HG03432 (cell line): ENCODE measurements around the gene SPTBN5.

Experiments used
- ATAC-seq: cut with Tn5 transposase; IDR thresholded peaks from one replicate; pipeline ENCODE4 v1.9.1; 2021; ENCODE audit warnings: mild to moderate bottlenecking, moderate library complexity; ENCODE audit not compliant: unreplicated experiment

The SPTBN5 gene

GRCh38 chr15:41827290-41827879, 66.5 kb downstream of the SPTBN5 start:
- ATAC-seq: peak; percentile 12

- ATAC-seq: no peak
Measured at GRCh38 chr15:41825572-41826535, 68.0 kb downstream of the SPTBN5 start.

GRCh38 chr15:41825145-41825544, 68.7 kb downstream of the SPTBN5 start:
- ATAC-seq: no peak

- no peak for ATAC-seq
Measured at GRCh38 chr15:41824062-41824745, 69.6 kb downstream of the SPTBN5 start.

GRCh38 chr15:41823502-41823901, 70.4 kb downstream of the SPTBN5 start:
- no peak for ATAC-seq

- no peak for ATAC-seq
Measured at GRCh38 chr15:41822957-41823356, 70.9 kb downstream of the SPTBN5 start.

GRCh38 chr15:41822471-41822870, 71.4 kb downstream of the SPTBN5 start:
- no peak for ATAC-seq

GRCh38 chr15:41821831-41822230, 72.0 kb downstream of the SPTBN5 start:
- ATAC-seq: no peak

- ATAC-seq: no peak
Measured at GRCh38 chr15:41820791-41821423, 72.9 kb downstream of the SPTBN5 start.

GRCh38 chr15:41819455-41820050, 74.3 kb downstream of the SPTBN5 start:
- ATAC-seq: no peak

GRCh38 chr15:41817781-41818180, 76.1 kb downstream of the SPTBN5 start:
- ATAC-seq: no peak

GRCh38 chr15:41817327-41817726, 76.5 kb downstream of the SPTBN5 start:
- no peak for ATAC-seq

GRCh38 chr15:41816788-41817187, 77.1 kb downstream of the SPTBN5 start:
- no peak for ATAC-seq

GRCh38 chr15:41814534-41814933, 79.3 kb downstream of the SPTBN5 start:
- ATAC-seq: no peak

- no peak for ATAC-seq
Measured at GRCh38 chr15:41813426-41813825, 80.4 kb downstream of the SPTBN5 start.

- no peak for ATAC-seq
Measured at GRCh38 chr15:41812820-41813375, 81.0 kb downstream of the SPTBN5 start.

- ATAC-seq: no peak
Measured at GRCh38 chr15:41811432-41812195, 82.2 kb downstream of the SPTBN5 start.

- no peak for ATAC-seq
Measured at GRCh38 chr15:41810651-41811431, 83.0 kb downstream of the SPTBN5 start.
